ENCODE results near the gene TBX2.

The TBX2 gene

DNA sequence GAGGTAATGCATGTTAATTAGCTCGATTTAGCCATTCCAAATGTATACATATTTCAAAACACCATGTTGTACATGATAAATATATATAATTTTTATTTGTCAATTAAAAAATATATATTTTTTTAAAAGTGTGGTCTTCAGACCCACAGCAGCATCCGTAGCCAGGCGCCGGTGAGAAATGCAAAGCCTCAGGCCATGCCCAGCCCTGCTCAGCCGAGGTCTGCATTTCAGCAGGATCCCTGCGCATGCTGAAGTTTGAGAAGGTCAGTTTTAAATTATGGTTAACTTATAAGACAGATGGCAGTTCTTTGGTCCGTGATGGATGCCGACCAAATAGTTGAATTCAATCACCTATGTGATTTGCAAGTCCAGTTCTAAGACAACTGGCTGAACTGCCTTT, 28.0 kb upstream of the TBX2 start:
- no peaks in the 10 kb centered on the region for H3F3A ChIP-seq (ENCODE audit: insufficient read depth, low read length)
- no peak overlapping the region for H3K9ac ChIP-seq (ENCODE audit: low read length)
- H3K79me2 ChIP-seq (ENCODE audit: insufficient read depth, low read length), result no peaks in the 10 kb centered on the region
- H3K36me3 ChIP-seq (ENCODE audit: insufficient read depth, low read length), result no peaks in the 10 kb centered on the region
- H3K27ac ChIP-seq (ENCODE audit: low read depth, low read length, poor library complexity, severe bottlenecking), result no peak overlapping the region
- H3K27me3 ChIP-seq (ENCODE audit: insufficient read depth, low read length), result no peaks in the 10 kb centered on the region
- H3K9me2 ChIP-seq (ENCODE audit: low read depth, low read length), result no peaks in the 10 kb centered on the region
- H2AFZ ChIP-seq (ENCODE audit: low read length), result no peak overlapping the region
- no peaks in the 10 kb centered on the region for H3K9me3 ChIP-seq (ENCODE audit: low read length)
- H3K4me1 ChIP-seq (ENCODE audit: insufficient read depth, low read length, severe bottlenecking), result peaks cover 15% of the 10 kb centered on the region
- no peak overlapping the region for H3K4me2 ChIP-seq (ENCODE audit: low read length)
- TF ChIP-seq, protein P1, sequence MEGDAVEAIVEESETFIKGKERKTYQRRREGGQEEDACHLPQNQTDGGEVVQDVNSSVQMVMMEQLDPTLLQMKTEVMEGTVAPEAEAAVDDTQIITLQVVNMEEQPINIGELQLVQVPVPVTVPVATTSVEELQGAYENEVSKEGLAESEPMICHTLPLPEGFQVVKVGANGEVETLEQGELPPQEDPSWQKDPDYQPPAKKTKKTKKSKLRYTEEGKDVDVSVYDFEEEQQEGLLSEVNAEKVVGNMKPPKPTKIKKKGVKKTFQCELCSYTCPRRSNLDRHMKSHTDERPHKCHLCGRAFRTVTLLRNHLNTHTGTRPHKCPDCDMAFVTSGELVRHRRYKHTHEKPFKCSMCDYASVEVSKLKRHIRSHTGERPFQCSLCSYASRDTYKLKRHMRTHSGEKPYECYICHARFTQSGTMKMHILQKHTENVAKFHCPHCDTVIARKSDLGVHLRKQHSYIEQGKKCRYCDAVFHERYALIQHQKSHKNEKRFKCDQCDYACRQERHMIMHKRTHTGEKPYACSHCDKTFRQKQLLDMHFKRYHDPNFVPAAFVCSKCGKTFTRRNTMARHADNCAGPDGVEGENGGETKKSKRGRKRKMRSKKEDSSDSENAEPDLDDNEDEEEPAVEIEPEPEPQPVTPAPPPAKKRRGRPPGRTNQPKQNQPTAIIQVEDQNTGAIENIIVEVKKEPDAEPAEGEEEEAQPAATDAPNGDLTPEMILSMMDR (IDR thresholded peaks at IDR 0.05; ENCODE audit: low read length), result no peak
- TF ChIP-seq EZH2 (IDR thresholded peaks at IDR 0.05; ENCODE audit: borderline replicate concordance, low read length), result no peak
- no peaks in the 10 kb centered on the region for H4K20me1 ChIP-seq (ENCODE audit: insufficient read depth, low read length)
- H3K4me3 ChIP-seq (ENCODE audit: low read depth, low read length, poor library complexity, severe bottlenecking), result no peak overlapping the region

DNA sequence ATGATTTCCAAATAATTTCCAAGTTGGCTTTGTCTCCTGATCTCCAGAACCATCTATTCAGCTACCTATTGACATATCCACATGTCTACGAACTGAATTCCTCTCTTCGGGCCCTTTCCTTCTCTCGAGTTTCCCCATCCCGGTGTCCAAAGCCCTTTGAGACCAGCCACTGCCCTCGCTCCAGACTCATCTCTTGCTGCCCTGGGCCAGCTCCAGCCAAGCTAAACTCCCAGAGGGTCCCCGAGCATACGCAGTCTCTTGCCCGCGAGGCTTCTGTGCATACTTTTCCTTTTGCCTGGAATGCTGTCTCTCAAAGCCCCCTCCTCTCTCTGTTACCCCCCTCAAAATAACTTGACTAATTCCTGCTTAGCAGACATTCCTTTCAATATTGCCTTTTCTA, 27.2 kb upstream of the TBX2 start:
- no peak overlapping the region for H3K4me2 ChIP-seq (ENCODE audit: low read length)
- peaks cover 15% of the 10 kb centered on the region for H3K4me1 ChIP-seq (ENCODE audit: insufficient read depth, low read length, severe bottlenecking)
- H3K9ac ChIP-seq (ENCODE audit: low read length), result no peak overlapping the region
- no peak overlapping the region for H2AFZ ChIP-seq (ENCODE audit: low read length)
- H3K9me2 ChIP-seq (ENCODE audit: low read depth, low read length), result no peaks in the 10 kb centered on the region
- no peak for TF ChIP-seq EZH2 (IDR thresholded peaks at IDR 0.05; ENCODE audit: borderline replicate concordance, low read length)
- TF ChIP-seq, protein P1 (IDR thresholded peaks at IDR 0.05; ENCODE audit: low read length), result no peak
- no peak overlapping the region for H3K4me3 ChIP-seq (ENCODE audit: low read depth, low read length, poor library complexity, severe bottlenecking)
- H3K9me3 ChIP-seq (ENCODE audit: low read length), result no peaks in the 10 kb centered on the region
- no peaks in the 10 kb centered on the region for H3K36me3 ChIP-seq (ENCODE audit: insufficient read depth, low read length)
- no peaks in the 10 kb centered on the region for H3K27me3 ChIP-seq (ENCODE audit: insufficient read depth, low read length)
- H4K20me1 ChIP-seq (ENCODE audit: insufficient read depth, low read length), result no peaks in the 10 kb centered on the region
- H3K79me2 ChIP-seq (ENCODE audit: insufficient read depth, low read length), result no peaks in the 10 kb centered on the region
- H3F3A ChIP-seq (ENCODE audit: insufficient read depth, low read length), result no peaks in the 10 kb centered on the region
- H3K27ac ChIP-seq (ENCODE audit: low read depth, low read length, poor library complexity, severe bottlenecking), result no peak overlapping the region

DNA sequence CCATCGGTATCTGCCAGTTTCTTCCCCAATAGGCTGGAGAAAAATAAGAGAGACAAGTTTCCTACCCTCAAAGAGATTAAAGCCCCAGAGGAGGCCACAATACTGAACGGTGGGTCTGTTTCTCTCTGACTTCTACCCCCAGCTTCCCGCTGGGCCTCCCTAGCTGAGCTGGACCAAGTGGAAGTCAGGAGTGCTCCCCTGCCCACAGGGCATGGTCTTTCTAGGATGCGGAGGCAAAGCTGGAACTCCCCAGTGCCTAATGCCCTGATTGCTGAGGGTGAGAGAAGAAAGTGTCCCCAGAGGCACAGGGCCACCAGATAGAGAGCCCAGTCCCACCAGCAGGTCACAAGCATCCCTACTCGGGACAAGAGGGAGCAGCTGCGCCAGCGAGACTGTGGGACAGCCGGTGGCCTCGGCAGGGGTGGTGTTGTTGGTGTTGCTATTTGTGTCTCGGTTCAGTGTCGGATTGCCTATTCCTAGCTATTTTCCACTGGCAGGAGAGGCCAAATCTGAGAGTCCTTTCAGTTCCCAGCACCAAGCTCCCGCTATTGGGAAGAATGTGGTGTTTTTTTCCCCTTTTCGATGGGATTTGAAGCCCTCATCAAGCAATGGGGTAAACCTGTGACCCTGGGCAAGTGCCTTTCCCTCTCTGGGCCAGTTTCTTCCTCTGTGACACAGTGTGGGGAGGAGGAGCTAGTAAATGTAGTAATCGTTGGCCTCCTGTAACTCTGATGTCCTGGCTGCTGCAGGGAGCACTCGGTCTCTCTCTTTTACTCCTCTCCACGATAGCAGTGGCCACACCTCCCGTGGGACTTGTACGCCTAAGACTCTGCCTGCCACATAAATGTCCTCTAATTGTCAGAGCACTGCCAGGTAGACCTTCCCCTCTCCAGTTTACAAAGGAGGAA, 22.5 kb upstream of the TBX2 start:
- H3K27ac ChIP-seq (ENCODE audit: low read depth, low read length, poor library complexity, severe bottlenecking), result no peak overlapping the region
- no peaks in the 10 kb centered on the region for H3K9me3 ChIP-seq (ENCODE audit: low read length)
- H3K4me1 ChIP-seq (ENCODE audit: insufficient read depth, low read length, severe bottlenecking), result peaks cover 15% of the 10 kb centered on the region
- no peaks in the 10 kb centered on the region for H3K9me2 ChIP-seq (ENCODE audit: low read depth, low read length)
- TF ChIP-seq, protein P1 (IDR thresholded peaks at IDR 0.05; ENCODE audit: low read length), result no peak
- no peak for TF ChIP-seq EZH2 (IDR thresholded peaks at IDR 0.05; ENCODE audit: borderline replicate concordance, low read length)
- no peaks in the 10 kb centered on the region for H4K20me1 ChIP-seq (ENCODE audit: insufficient read depth, low read length)
- H3K27me3 ChIP-seq (ENCODE audit: insufficient read depth, low read length), result no peaks in the 10 kb centered on the region
- no peak overlapping the region for H3K4me3 ChIP-seq (ENCODE audit: low read depth, low read length, poor library complexity, severe bottlenecking)
- H3K36me3 ChIP-seq (ENCODE audit: insufficient read depth, low read length), result no peaks in the 10 kb centered on the region
- H3K9ac ChIP-seq (ENCODE audit: low read length), result no peak overlapping the region
- no peak overlapping the region for H2AFZ ChIP-seq (ENCODE audit: low read length)
- no peak overlapping the region for H3K4me2 ChIP-seq (ENCODE audit: low read length)
- no peaks in the 10 kb centered on the region for H3F3A ChIP-seq (ENCODE audit: insufficient read depth, low read length)
- H3K79me2 ChIP-seq (ENCODE audit: insufficient read depth, low read length), result no peaks in the 10 kb centered on the region

All from OCI-LY1 (cell line).